Stimulated activated CD8-positive, alpha-beta memory T cell treated with anti-CD3 and anti-CD28 coated beads, Interleukin-7, amount 100 ng/mL, for 24 hours (primary cell): Measurements from ENCODE around the gene NUP35.

ENCODE experiments used
- DNase-seq: peaks from one replicate; pipeline ENCODE4 v3.0.0-alpha.2; 2020; ENCODE audit warnings: low read depth

Gene NUP35

GRCh38 chr2:183124222-183124956, at the start of gene NUP35:
NUP35 (plus strand) TSS chr2:183124443; CDS start chr2:183124458, 15 bp downstream.
- peak; percentile 83 for DNase-seq

- DNase-seq: no peak
These were observed 46.1 kb upstream of the NUP35 start for GRCh38 chr2:183078163-183078463.

- DNase-seq: peak; percentile 62
These were observed 45.6 kb upstream of the NUP35 start, which contains the start of gene DUSP19 for GRCh38 chr2:183078464-183079138. DUSP19 (plus strand) TSS chr2:183078747; CDS start chr2:183078934, 187 bp downstream.

GRCh38 chr2:183079139-183079775, 45.0 kb upstream of the NUP35 start:
- no peak for DNase-seq

- DNase-seq: no peak
These were observed 42.3 kb upstream of the NUP35 start for GRCh38 chr2:183081911-183082310.

GRCh38 chr2:183088061-183088460, 36.2 kb upstream of the NUP35 start:
- no peak for DNase-seq

GRCh38 chr2:183089192-183089851, 34.9 kb upstream of the NUP35 start:
- no peak for DNase-seq

GRCh38 chr2:183091318-183091953, 32.8 kb upstream of the NUP35 start:
- no peak for DNase-seq

- DNase-seq: no peak
These were observed 32.3 kb upstream of the NUP35 start for GRCh38 chr2:183091954-183092345.

GRCh38 chr2:183093857-183094657, 30.2 kb upstream of the NUP35 start:
- no peak for DNase-seq

- DNase-seq: no peak
These were observed 18.7 kb upstream of the NUP35 start for GRCh38 chr2:183105402-183106134.

- no peak for DNase-seq
These were observed 11.7 kb upstream of the NUP35 start for GRCh38 chr2:183112577-183112976.

- no peak for DNase-seq
These were observed 10.6 kb upstream of the NUP35 start for GRCh38 chr2:183113630-183114029.

GRCh38 chr2:183117226-183117625, 7.0 kb upstream of the NUP35 start:
- no peak for DNase-seq

GRCh38 chr2:183123117-183123958, 905 bp upstream of the NUP35 start:
- DNase-seq: no peak

- DNase-seq: no peak
These were observed 353 bp upstream of the NUP35 start for GRCh38 chr2:183123959-183124221.

GRCh38 chr2:183124957-183125255, 663 bp downstream of the NUP35 start:
- DNase-seq: no peak

- DNase-seq: no peak
These were observed 1.6 kb downstream of the NUP35 start for GRCh38 chr2:183125659-183126341.

GRCh38 chr2:183126635-183127034, 2.4 kb downstream of the NUP35 start:
- DNase-seq: no peak

GRCh38 chr2:183134016-183134415, 9.8 kb downstream of the NUP35 start:
- no peak for DNase-seq
